Uterus (tissue), 2 donors: Measurements from ENCODE around the gene GGT5.

ENCODE experiments used
- CTCF ChIP-seq, 4 experiments: fragments of 200-600 bp in 2 of 4; fragments of 450-650 bp in 2 of 4; sonication (generic) in 2 of 4; IDR thresholded peaks; one replicate each; pipeline ENCODE4 v1.5.1; 2016 to 2019; ENCODE audit warnings: antibody characterized with exemption in 4 of 4, mild to moderate bottlenecking in 2 of 4, moderate library complexity in 1 of 4
- POLR2A ChIP-seq, 2 donors: fragments of 450-650 bp; IDR thresholded peaks; one replicate each; pipeline ENCODE4 v1.6.1; 2016; ENCODE audit warnings: antibody characterized with exemption in 2 of 2, mild to moderate bottlenecking in 1 of 2, moderate library complexity in 1 of 2

- TF ChIP-seq POLR2A (IDR thresholded peaks at IDR 0.05): no peak
- TF ChIP-seq CTCF (IDR thresholded peaks at IDR 0.05): no peak
Measured at GRCh38 chr22:24265734-24266133, 20.9 kb upstream of the GGT5 start.
